SK-N-SH (cell line): Measurements from ENCODE around the gene SYT14. TPM values are rescaled to one million over a fixed set of nuclear protein-coding genes. Genes with fewer than 3 reads are reported as not detected.

Source experiments
- CTCF ChIA-PET: fragments of 300-600, 350-600 bp; formaldehyde crosslinking; extraction: SDS; loops from one replicate; lab custom pipeline; 2021; lab: Yijun Ruan, JAX
- POLR2A ChIA-PET: fragments of 350-600 bp; sonication (Branson Sonifier 250); formaldehyde crosslinking; extraction: SDS; loops from one replicate; lab custom pipeline; 2020; ENCODE audit warnings: antibody characterized with exemption, inconsistent platforms; lab: Yijun Ruan, JAX
- DNase-seq: peaks from one replicate; pipeline ENCODE4 v3.0.0; 2012
- H2AFZ ChIP-seq: fragments of 200-600 bp; sonication (generic); 2 replicates; pipeline ENCODE4 v1.8.1; 2016; ENCODE audit warnings: antibody characterized with exemption, mild to moderate bottlenecking, low read depth
- H3F3A ChIP-seq: fragments of 200-600 bp; sonication (generic); replicated peaks from 2 replicates; pipeline ENCODE3; 2016; ENCODE audit warnings: antibody characterized with exemption, mild to moderate bottlenecking; ENCODE audit not compliant: insufficient read depth
- H3K27ac ChIP-seq, 2 experiments: fragments of 200-500 bp in 1 of 2; fragments of 200-600 bp in 1 of 2; sonication (Bioruptor generic) in 1 of 2; sonication (generic), shearing (Covaris generic) in 1 of 2; 2 replicates each; pipeline versions ENCODE4 v1.5.1 to v1.6.1; 2014 to 2016; ENCODE audit warnings: low read depth in 2 of 2, inconsistent platforms in 1 of 2, low read length in 1 of 2, mild to moderate bottlenecking in 1 of 2, mixed read lengths in 1 of 2
- H3K27me3 ChIP-seq: fragments of 200-600 bp; sonication (generic), shearing (Covaris generic); 2 replicates; pipeline ENCODE4 v1.6.1; 2016; ENCODE audit warnings: mixed run types; ENCODE audit not compliant: insufficient read depth
- H3K36me3 ChIP-seq, 2 experiments: fragments of 200-500 bp in 1 of 2; fragments of 200-600 bp in 1 of 2; sonication (Bioruptor generic) in 1 of 2; sonication (generic) in 1 of 2; replicated peaks in 1 of 2; 2 replicates each; pipeline versions ENCODE3 to v1.5.1; 2014 to 2016; ENCODE audit warnings: low read length in 1 of 2, mild to moderate bottlenecking in 1 of 2; ENCODE audit not compliant: insufficient read depth in 2 of 2, control insufficient read depth in 1 of 2
- H3K4me1 ChIP-seq, 2 experiments: fragments of 200-500 bp in 1 of 2; fragments of 200-600 bp in 1 of 2; sonication (Bioruptor generic) in 1 of 2; sonication (generic), shearing (Covaris generic) in 1 of 2; 2 replicates each; pipeline versions ENCODE4 v1.5.1 to v1.6.1; 2014 to 2016; ENCODE audit warnings: low read depth in 1 of 2, low read length in 1 of 2, mixed run types in 1 of 2; ENCODE audit not compliant: insufficient read depth in 2 of 2, control insufficient read depth in 1 of 2
- H3K4me2 ChIP-seq: fragments of 200-600 bp; sonication (generic), shearing (Covaris generic); 2 replicates; pipeline ENCODE4 v1.6.1; 2017; ENCODE audit warnings: mixed run types
- H3K4me3 ChIP-seq, 2 experiments: fragments of 200-500 bp in 1 of 2; fragments of 200-600 bp in 1 of 2; sonication (Bioruptor generic) in 1 of 2; sonication (generic), shearing (Covaris generic) in 1 of 2; 2 replicates each; pipeline versions ENCODE4 v1.5.1 to v1.8.1; 2014 to 2016; ENCODE audit warnings: low read depth in 2 of 2, inconsistent platforms in 1 of 2, low read length in 1 of 2, mild to moderate bottlenecking in 1 of 2, mixed read lengths in 1 of 2, moderate library complexity in 1 of 2
- H3K79me2 ChIP-seq: fragments of 200-600 bp; sonication (generic); 2 replicates; pipeline ENCODE4 v1.8.1; 2017; ENCODE audit warnings: mild to moderate bottlenecking; ENCODE audit not compliant: insufficient read depth
- H3K9ac ChIP-seq: fragments of 200-600 bp; sonication (generic); 2 replicates; pipeline ENCODE4 v1.6.1; 2017; ENCODE audit warnings: mixed run types
- H3K9me2 ChIP-seq: fragments of 200-600 bp; sonication (generic); 2 replicates; pipeline ENCODE4 v1.6.1; 2017; ENCODE audit warnings: mixed run types
- H3K9me3 ChIP-seq: fragments of 200-600 bp; sonication (generic); 2 replicates; pipeline ENCODE4 v1.6.1; 2017; ENCODE audit warnings: mixed run types, mild to moderate bottlenecking, moderate library complexity
- H4K20me1 ChIP-seq: fragments of 200-600 bp; sonication (generic); 2 replicates; pipeline ENCODE4 v1.6.1; 2017; ENCODE audit warnings: mild to moderate bottlenecking, mixed run types; ENCODE audit not compliant: insufficient read depth
- ELF1 ChIP-seq: IDR thresholded peaks from 2 replicates; pipeline ENCODE4 v1.4.0; 2012
- EP300 ChIP-seq, 2 experiments: IDR thresholded peaks; 2 replicates each; pipeline versions ENCODE4 v1.4.0 to v1.6.1; 2012; ENCODE audit warnings: borderline replicate concordance in 1 of 2, low read depth in 1 of 2, low read length in 1 of 2
- GABPA ChIP-seq: IDR thresholded peaks from 2 replicates; pipeline ENCODE4 v1.4.0; 2012; ENCODE audit warnings: low read depth, mild to moderate bottlenecking
- JUND ChIP-seq: IDR thresholded peaks from 2 replicates; pipeline ENCODE4 v1.4.0; 2012
- NFIC ChIP-seq: IDR thresholded peaks from 2 replicates; pipeline ENCODE4 v1.4.0; 2012; ENCODE audit warnings: borderline replicate concordance
- NRF1 ChIP-seq: IDR thresholded peaks from 2 replicates; pipeline ENCODE4 v1.6.1; 2012; ENCODE audit warnings: low read depth, mild to moderate bottlenecking, low read length
- POLR2AphosphoS5 ChIP-seq: IDR thresholded peaks from 2 replicates; pipeline ENCODE4 v1.6.1; 2012; ENCODE audit warnings: low read depth, low read length
- RFX5 ChIP-seq: IDR thresholded peaks from 2 replicates; pipeline ENCODE4 v1.6.1; 2012; ENCODE audit warnings: mild to moderate bottlenecking, improper control_type of control experiment, low read length
- RXRA ChIP-seq: IDR thresholded peaks from 2 replicates; pipeline ENCODE4 v1.4.0; 2012; ENCODE audit warnings: low read depth, mild to moderate bottlenecking, borderline replicate concordance
- TCF12 ChIP-seq: IDR thresholded peaks from 2 replicates; pipeline ENCODE4 v1.4.0; 2012
- TEAD4 ChIP-seq: IDR thresholded peaks from 2 replicates; pipeline ENCODE4 v1.4.0; 2012; ENCODE audit warnings: mild to moderate bottlenecking, borderline replicate concordance; ENCODE audit not compliant: insufficient read depth
- WGBS: methylation state at CpG from one replicate; pipeline ENCODE4 v1.1.6; 2017; ENCODE audit warnings: low lambda C conversion rate; 5-methylcytosine and 5-hydroxymethylcytosine counted together
- polyA plus RNA-seq, 3 experiments: library from polyadenylated mRNA; depleted of rRNA; stranded (reverse); fragments of >200 nt; gene quantifications; 2 replicates each; pipeline ENCODE4 v1.2.3, GENCODE V29; 2012
- TF ChIP-seq, protein P1 (sequence below): IDR thresholded peaks from 2 replicates; pipeline ENCODE4; 2012
- TF ChIP-seq, protein P2 (sequence below): IDR thresholded peaks from 2 replicates; pipeline ENCODE4 v1.4.0; 2012; ENCODE audit warnings: low read depth, borderline replicate concordance
- TF ChIP-seq, protein P3 (sequence below): fragments of 150-350 bp; IDR thresholded peaks from 2 replicates; pipeline ENCODE4 v1.6.1; 2017; ENCODE audit warnings: antibody characterized with exemption, low read length, low read depth, borderline replicate concordance
- TF ChIP-seq, protein P4 (sequence below): IDR thresholded peaks from 2 replicates; pipeline ENCODE4 v1.4.0; 2012; ENCODE audit warnings: low read depth
- TF ChIP-seq, protein P5 (sequence below): IDR thresholded peaks from 2 replicates; pipeline ENCODE4 v1.4.0; 2012; ENCODE audit warnings: low read depth, borderline replicate concordance
- TF ChIP-seq, protein P6 (sequence below): IDR thresholded peaks from 2 replicates; pipeline ENCODE4 v1.6.1; 2012; ENCODE audit warnings: mild to moderate bottlenecking, low read depth, low read length, moderate library complexity

SYT14 gene
- polyA plus RNA-seq, 1 of the 3 experiments (the other 2 are of a cell fraction) = 1.2 TPM

DNA sequence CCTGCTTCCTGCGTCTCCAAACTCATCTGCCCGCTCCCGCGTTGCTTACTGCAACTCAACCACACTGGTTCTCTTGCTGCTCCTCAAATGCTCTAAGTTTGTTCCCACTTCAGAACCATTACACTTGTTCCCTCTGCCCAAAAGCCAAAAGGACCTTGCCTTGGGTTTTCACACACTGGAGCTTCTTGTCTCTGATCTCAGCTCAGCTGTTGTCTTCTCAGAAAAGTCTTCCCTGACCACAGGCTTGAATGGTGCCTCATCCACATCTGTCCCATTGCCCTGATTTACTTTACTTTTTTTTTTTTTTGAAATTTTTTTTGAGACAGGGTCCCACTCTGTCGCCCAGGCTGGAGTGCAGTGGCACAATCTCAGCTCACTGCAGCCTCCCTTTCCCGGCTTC lies 44.3 kb upstream of the SYT14 start:
- H3K27me3 ChIP-seq = no peaks in the 10 kb centered on the region
- no peak overlapping the region for H3K27ac ChIP-seq
- no peaks in the 10 kb centered on the region for H3K79me2 ChIP-seq
- 91% methylated on average over 6 of the region's 6 CpGs for WGBS
- no peak overlapping the region; the same call in 1 of the 2 replicates for H2AFZ ChIP-seq
- no peak for DNase-seq
- H3F3A ChIP-seq = peaks cover 28% of the 10 kb centered on the region
- TF ChIP-seq, protein P1, sequence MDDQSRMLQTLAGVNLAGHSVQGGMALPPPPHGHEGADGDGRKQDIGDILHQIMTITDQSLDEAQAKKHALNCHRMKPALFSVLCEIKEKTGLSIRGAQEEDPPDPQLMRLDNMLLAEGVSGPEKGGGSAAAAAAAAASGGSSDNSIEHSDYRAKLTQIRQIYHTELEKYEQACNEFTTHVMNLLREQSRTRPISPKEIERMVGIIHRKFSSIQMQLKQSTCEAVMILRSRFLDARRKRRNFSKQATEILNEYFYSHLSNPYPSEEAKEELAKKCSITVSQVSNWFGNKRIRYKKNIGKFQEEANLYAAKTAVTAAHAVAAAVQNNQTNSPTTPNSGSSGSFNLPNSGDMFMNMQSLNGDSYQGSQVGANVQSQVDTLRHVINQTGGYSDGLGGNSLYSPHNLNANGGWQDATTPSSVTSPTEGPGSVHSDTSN = no peak
- TF ChIP-seq EP300 (IDR thresholded peaks at IDR 0.05; ENCODE audit: borderline replicate concordance in 1 of 2, low read depth in 1 of 2, low read length in 1 of 2) = no peak
- TF ChIP-seq, protein P2, sequence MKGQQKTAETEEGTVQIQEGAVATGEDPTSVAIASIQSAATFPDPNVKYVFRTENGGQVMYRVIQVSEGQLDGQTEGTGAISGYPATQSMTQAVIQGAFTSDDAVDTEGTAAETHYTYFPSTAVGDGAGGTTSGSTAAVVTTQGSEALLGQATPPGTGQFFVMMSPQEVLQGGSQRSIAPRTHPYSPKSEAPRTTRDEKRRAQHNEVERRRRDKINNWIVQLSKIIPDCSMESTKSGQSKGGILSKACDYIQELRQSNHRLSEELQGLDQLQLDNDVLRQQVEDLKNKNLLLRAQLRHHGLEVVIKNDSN = no peak
- TF ChIP-seq JUND = no peak
- no peak for TF ChIP-seq ELF1
- no peak for TF ChIP-seq RXRA
- TF ChIP-seq POLR2AphosphoS5 = no peak
- no peak for TF ChIP-seq TEAD4
- TF ChIP-seq, protein P3, sequence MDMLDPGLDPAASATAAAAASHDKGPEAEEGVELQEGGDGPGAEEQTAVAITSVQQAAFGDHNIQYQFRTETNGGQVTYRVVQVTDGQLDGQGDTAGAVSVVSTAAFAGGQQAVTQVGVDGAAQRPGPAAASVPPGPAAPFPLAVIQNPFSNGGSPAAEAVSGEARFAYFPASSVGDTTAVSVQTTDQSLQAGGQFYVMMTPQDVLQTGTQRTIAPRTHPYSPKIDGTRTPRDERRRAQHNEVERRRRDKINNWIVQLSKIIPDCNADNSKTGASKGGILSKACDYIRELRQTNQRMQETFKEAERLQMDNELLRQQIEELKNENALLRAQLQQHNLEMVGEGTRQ = no peak
- TF ChIP-seq, protein P4, sequence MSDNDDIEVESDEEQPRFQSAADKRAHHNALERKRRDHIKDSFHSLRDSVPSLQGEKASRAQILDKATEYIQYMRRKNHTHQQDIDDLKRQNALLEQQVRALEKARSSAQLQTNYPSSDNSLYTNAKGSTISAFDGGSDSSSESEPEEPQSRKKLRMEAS = no peak
- TF ChIP-seq, protein P5, sequence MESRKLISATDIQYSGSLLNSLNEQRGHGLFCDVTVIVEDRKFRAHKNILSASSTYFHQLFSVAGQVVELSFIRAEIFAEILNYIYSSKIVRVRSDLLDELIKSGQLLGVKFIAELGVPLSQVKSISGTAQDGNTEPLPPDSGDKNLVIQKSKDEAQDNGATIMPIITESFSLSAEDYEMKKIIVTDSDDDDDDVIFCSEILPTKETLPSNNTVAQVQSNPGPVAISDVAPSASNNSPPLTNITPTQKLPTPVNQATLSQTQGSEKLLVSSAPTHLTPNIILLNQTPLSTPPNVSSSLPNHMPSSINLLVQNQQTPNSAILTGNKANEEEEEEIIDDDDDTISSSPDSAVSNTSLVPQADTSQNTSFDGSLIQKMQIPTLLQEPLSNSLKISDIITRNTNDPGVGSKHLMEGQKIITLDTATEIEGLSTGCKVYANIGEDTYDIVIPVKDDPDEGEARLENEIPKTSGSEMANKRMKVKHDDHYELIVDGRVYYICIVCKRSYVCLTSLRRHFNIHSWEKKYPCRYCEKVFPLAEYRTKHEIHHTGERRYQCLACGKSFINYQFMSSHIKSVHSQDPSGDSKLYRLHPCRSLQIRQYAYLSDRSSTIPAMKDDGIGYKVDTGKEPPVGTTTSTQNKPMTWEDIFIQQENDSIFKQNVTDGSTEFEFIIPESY = no peak
- no peak for TF ChIP-seq TCF12
- H4K20me1 ChIP-seq = no peaks in the 10 kb centered on the region
- POLR2A ChIA-PET = no interaction called here
- no peak overlapping the region for H3K4me2 ChIP-seq
- no peak overlapping the region for H3K9ac ChIP-seq
- no peak overlapping the region for H3K4me3 ChIP-seq
- CTCF ChIA-PET = interaction anchor here (0.9 to 1.0 kb wide), 2 partner anchors 14 to 95 kb away, joined by 3 to 6 read pairs; no protein-coding TSS in a partner anchor
- H3K36me3 ChIP-seq = no peaks in the 10 kb centered on the region
- no peaks in the 10 kb centered on the region for H3K9me2 ChIP-seq
- H3K4me1 ChIP-seq = peaks cover 11 to 32% of the 10 kb centered on the region in 2 experiments
- H3K9me3 ChIP-seq = no peaks in the 10 kb centered on the region

DNA sequence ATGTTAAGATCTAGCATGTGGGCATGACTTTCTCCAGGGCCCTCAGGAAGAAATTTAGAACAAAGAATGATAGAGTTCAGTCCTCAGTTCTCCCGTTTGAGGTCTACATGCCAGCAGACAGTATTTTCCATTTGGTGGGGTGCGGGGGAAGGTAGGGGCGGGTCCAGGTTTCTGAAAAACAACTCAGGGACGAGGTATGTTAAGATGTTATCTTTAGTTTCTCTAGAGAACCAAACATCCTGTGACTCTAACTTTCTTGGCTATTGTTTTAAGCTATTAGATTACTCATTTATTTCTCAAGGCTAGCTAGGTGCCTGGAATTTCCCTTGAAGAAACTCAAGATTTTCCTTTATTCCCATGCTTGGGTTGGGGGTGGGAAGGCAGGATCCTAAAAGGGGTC lies 42.3 kb upstream of the SYT14 start:
- Histone ChIP-seq H3K9me2 (no peaks in the 10 kb centered on the region), H3K9ac (peak overlapping the region; percentile 59; the same call in 1 of the 2 replicates), H3K27me3 (no peaks in the 10 kb centered on the region), H3K4me2 (peak overlapping the region; percentile 41; the same call in 1 of the 2 replicates), H3K4me1 (peaks cover 4 to 34% of the 10 kb centered on the region in 2 experiments; a peak in 3 of 4 replicates), H4K20me1 (no peaks in the 10 kb centered on the region), H3K9me3 (no peaks in the 10 kb centered on the region), H2AFZ (no peak overlapping the region), H3K36me3 (no peaks in the 10 kb centered on the region), H3F3A (peaks cover 34% of the 10 kb centered on the region), H3K4me3 (no peak overlapping the region), H3K79me2 (no peaks in the 10 kb centered on the region), H3K27ac (peak overlapping the region in 1 of 2 experiments; percentile 97; a peak in 2 of 4 replicates)
- 14% methylated on average over 4 of the region's 4 CpGs for WGBS
- CTCF ChIA-PET = interaction anchor here (1.0 to 1.2 kb wide), 2 partner anchors 9 to 12 kb away, joined by 3 read pairs; no protein-coding TSS in a partner anchor
- no peak for DNase-seq
- POLR2A ChIA-PET = no interaction called here
- TF ChIP-seq RFX5 = no peak
- TF ChIP-seq, protein P2 = no peak
- no peak for TF ChIP-seq GABPA
- TF ChIP-seq, protein P6, sequence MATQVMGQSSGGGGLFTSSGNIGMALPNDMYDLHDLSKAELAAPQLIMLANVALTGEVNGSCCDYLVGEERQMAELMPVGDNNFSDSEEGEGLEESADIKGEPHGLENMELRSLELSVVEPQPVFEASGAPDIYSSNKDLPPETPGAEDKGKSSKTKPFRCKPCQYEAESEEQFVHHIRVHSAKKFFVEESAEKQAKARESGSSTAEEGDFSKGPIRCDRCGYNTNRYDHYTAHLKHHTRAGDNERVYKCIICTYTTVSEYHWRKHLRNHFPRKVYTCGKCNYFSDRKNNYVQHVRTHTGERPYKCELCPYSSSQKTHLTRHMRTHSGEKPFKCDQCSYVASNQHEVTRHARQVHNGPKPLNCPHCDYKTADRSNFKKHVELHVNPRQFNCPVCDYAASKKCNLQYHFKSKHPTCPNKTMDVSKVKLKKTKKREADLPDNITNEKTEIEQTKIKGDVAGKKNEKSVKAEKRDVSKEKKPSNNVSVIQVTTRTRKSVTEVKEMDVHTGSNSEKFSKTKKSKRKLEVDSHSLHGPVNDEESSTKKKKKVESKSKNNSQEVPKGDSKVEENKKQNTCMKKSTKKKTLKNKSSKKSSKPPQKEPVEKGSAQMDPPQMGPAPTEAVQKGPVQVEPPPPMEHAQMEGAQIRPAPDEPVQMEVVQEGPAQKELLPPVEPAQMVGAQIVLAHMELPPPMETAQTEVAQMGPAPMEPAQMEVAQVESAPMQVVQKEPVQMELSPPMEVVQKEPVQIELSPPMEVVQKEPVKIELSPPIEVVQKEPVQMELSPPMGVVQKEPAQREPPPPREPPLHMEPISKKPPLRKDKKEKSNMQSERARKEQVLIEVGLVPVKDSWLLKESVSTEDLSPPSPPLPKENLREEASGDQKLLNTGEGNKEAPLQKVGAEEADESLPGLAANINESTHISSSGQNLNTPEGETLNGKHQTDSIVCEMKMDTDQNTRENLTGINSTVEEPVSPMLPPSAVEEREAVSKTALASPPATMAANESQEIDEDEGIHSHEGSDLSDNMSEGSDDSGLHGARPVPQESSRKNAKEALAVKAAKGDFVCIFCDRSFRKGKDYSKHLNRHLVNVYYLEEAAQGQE = no peak
- TF ChIP-seq, protein P4 = no peak
- TF ChIP-seq NRF1 = no peak
- peak; percentile 44; the same call in 1 of the 2 replicates for TF ChIP-seq NFIC
- TF ChIP-seq TEAD4 = peak; percentile 55; the same call in 1 of the 2 replicates
